MM.1S (cell line): ENCODE data around the gene FLAD1.
"Not testable (repeated sequence)": the region's sequence is repeated elsewhere in the genome, so short reads cannot be mapped to it uniquely, and the experiment has no call there.

ENCODE experiments used
- CTCF ChIP-seq: fragments of 300-600 bp; sonication (generic); IDR thresholded peaks from 2 replicates; pipeline ENCODE4 v1.5.1; 2016; ENCODE audit warnings: antibody characterized with exemption, low read length, mixed read lengths
- EZH2phosphoT487 ChIP-seq: fragments of 300-600 bp; sonication (generic); IDR thresholded peaks from 2 replicates; pipeline ENCODE4 v1.6.1; 2018; ENCODE audit warnings: antibody characterized with exemption, low read length

GRCh38 chr1:154977762-154978161 lies 5.4 kb upstream of the FLAD1 start:
- TF ChIP-seq CTCF, EZH2phosphoT487: not testable (repeated sequence)
